Smooth muscle cell (in vitro differentiated cells): ENCODE data around the gene ARID1A. TPM values are rescaled to one million over a fixed set of nuclear protein-coding genes. Genes with fewer than 3 reads are reported as not detected.

Experiments used
- DNase-seq: peaks from one replicate; lab custom pipeline; 2025; ENCODE audit not compliant: unreplicated experiment; lab: John Stamatoyannopoulos, UW
- H2AFZ ChIP-seq: fragments of 200-600 bp; sonication (generic); 2 replicates; pipeline ENCODE4 v1.6.0; 2016; ENCODE audit warnings: antibody characterized with exemption, low read depth, mild to moderate bottlenecking
- H3F3A ChIP-seq: fragments of 200-600 bp; sonication (generic); 2 replicates; pipeline ENCODE4 v1.6.0; 2017; ENCODE audit warnings: antibody characterized with exemption, low read depth
- H3K27ac ChIP-seq: fragments of 200-600 bp; sonication (generic); 2 replicates; pipeline ENCODE4 v1.5.1; 2016; ENCODE audit warnings: low read depth, mild to moderate bottlenecking
- H3K27me3 ChIP-seq: fragments of 200-600 bp; sonication (generic); 2 replicates; pipeline ENCODE4 v1.6.1; 2016; ENCODE audit warnings: low read depth, mild to moderate bottlenecking
- H3K36me3 ChIP-seq: fragments of 200-600 bp; sonication (generic); 2 replicates; pipeline ENCODE4 v1.5.1; 2016; ENCODE audit warnings: low read depth
- H3K4me1 ChIP-seq: fragments of 200-600 bp; sonication (generic); 2 replicates; pipeline ENCODE4 v1.5.1; 2016; ENCODE audit warnings: low read depth
- H3K4me2 ChIP-seq: fragments of 200-600 bp; sonication (generic); 2 replicates; pipeline ENCODE4 v1.6.0; 2016; ENCODE audit warnings: mild to moderate bottlenecking
- H3K4me3 ChIP-seq: fragments of 200-600 bp; sonication (generic); 2 replicates; pipeline ENCODE4 v1.5.1; 2016; ENCODE audit warnings: mild to moderate bottlenecking
- H3K79me2 ChIP-seq: fragments of 200-600 bp; sonication (generic); 2 replicates; pipeline ENCODE4 v1.6.0; 2016; ENCODE audit warnings: low read depth, mild to moderate bottlenecking
- H3K9ac ChIP-seq: fragments of 200-600 bp; sonication (generic); 2 replicates; pipeline ENCODE4 v1.6.0; 2016; ENCODE audit warnings: low read depth
- H3K9me3 ChIP-seq: fragments of 200-600 bp; sonication (generic); replicated peaks from 2 replicates; pipeline ENCODE4 v1.5.1; 2016; ENCODE audit warnings: low read depth
- H4K20me1 ChIP-seq: fragments of 200-600 bp; sonication (generic); 2 replicates; pipeline ENCODE4 v1.6.0; 2016; ENCODE audit warnings: low read depth
- WGBS: methylation state at CpG from one replicate; pipeline ENCODE4 v1.1.7; 2016; ENCODE audit warnings: low lambda C conversion rate; 5-methylcytosine and 5-hydroxymethylcytosine counted together
- polyA plus RNA-seq: library from polyadenylated mRNA; unstranded; fragments of >200 nt; fragmentation: Nextera tagmentation; extraction: Ambion mirVana; gene quantifications from 2 replicates; pipeline ENCODE4 v1.2.1, GENCODE V29; 2016
- total RNA-seq: library from RNA; depleted of rRNA; stranded (reverse); fragments of >200 nt; gene quantifications from 2 replicates; pipeline ENCODE4 v1.2.3, GENCODE V29; 2014
- TF ChIP-seq, protein P1 (sequence below): fragments of 200-600 bp; sonication (generic); IDR thresholded peaks from 2 replicates; pipeline ENCODE4 v1.5.1; 2017; ENCODE audit warnings: borderline replicate concordance, mild to moderate bottlenecking, antibody characterized with exemption; ENCODE audit not compliant: insufficient read depth, poor library complexity, severe bottlenecking

ARID1A gene
- total and polyA plus RNA-seq, 2 experiments from 2014 or later, result 17.5 to 33.1 TPM

- no peak for DNase-seq
Measured at GRCh38 chr1:26697978-26698849, 2.4 kb downstream of the ARID1A start.

DNA sequence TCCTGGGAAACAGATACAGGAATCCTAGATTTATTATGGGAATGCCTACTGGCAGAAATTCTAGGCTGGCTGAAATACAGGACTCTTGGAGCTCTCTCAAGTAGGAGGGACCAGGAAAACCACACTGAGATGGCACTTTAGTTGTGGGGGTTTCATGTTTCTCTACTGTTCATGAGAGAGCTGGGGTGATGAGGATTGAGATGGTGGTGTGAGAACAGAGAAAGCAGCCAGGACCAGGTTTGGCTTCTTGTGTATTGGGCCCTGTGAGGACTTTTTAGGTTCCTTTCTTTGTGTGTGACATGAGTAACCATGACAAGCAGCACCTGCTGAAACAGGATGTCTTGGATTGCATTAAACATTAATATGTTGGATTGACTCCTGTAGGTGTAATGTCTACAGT is 4.9 kb downstream of the ARID1A start:
- Histone ChIP-seq H3K27ac (peak overlapping the region; percentile 85), H3K36me3 (no peaks in the 10 kb centered on the region), H3K79me2 (peaks cover 95% of the 10 kb centered on the region), H3K4me3 (peak overlapping the region; percentile 91), H3K9ac (peak overlapping the region; percentile 54), H3K4me2 (peak overlapping the region; percentile 86), H3F3A (peaks cover 17% of the 10 kb centered on the region), H3K27me3 (no peaks in the 10 kb centered on the region), H3K9me3 (no peaks in the 10 kb centered on the region), H4K20me1 (peaks cover 84% of the 10 kb centered on the region), H3K4me1 (peaks cover 64% of the 10 kb centered on the region), H2AFZ (no peak overlapping the region)
- TF ChIP-seq, protein P1, sequence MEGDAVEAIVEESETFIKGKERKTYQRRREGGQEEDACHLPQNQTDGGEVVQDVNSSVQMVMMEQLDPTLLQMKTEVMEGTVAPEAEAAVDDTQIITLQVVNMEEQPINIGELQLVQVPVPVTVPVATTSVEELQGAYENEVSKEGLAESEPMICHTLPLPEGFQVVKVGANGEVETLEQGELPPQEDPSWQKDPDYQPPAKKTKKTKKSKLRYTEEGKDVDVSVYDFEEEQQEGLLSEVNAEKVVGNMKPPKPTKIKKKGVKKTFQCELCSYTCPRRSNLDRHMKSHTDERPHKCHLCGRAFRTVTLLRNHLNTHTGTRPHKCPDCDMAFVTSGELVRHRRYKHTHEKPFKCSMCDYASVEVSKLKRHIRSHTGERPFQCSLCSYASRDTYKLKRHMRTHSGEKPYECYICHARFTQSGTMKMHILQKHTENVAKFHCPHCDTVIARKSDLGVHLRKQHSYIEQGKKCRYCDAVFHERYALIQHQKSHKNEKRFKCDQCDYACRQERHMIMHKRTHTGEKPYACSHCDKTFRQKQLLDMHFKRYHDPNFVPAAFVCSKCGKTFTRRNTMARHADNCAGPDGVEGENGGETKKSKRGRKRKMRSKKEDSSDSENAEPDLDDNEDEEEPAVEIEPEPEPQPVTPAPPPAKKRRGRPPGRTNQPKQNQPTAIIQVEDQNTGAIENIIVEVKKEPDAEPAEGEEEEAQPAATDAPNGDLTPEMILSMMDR, result no peak
- DNase-seq, result no peak

More at GRCh38 chr1:26697978-26698849, 2.4 kb downstream of the ARID1A start:
- H3K79me2 ChIP-seq, result peaks cover 70% of the 10 kb centered on the region
- H2AFZ ChIP-seq, result no peak overlapping the region
- no peaks in the 10 kb centered on the region for H3K9me3 ChIP-seq
- TF ChIP-seq, protein P1, result no peak
- peak overlapping the region; percentile 91 for H3K4me3 ChIP-seq
- peak overlapping the region; percentile 85 for H3K27ac ChIP-seq
- no peaks in the 10 kb centered on the region for H3K27me3 ChIP-seq
- H3K36me3 ChIP-seq, result no peaks in the 10 kb centered on the region
- peak overlapping the region; percentile 86 for H3K4me2 ChIP-seq
- 2% methylated on average over 8 of the region's 8 CpGs for WGBS
- H4K20me1 ChIP-seq, result peaks cover 59% of the 10 kb centered on the region
- peaks cover 68% of the 10 kb centered on the region for H3K4me1 ChIP-seq
- H3F3A ChIP-seq, result peaks cover 19% of the 10 kb centered on the region
- H3K9ac ChIP-seq, result peak overlapping the region; percentile 96

- H3K4me2 ChIP-seq, result peak overlapping the region; percentile 86
- H3K9ac ChIP-seq, result peak overlapping the region; percentile 72
- H3K4me3 ChIP-seq, result peak overlapping the region; percentile 6
- H3F3A ChIP-seq, result peaks cover 24% of the 10 kb centered on the region
- 37% methylated on average over 5 of the region's 5 CpGs for WGBS
- H3K79me2 ChIP-seq, result peaks cover 99% of the 10 kb centered on the region
- H2AFZ ChIP-seq, result no peak overlapping the region
- TF ChIP-seq, protein P1, result no peak
- no peaks in the 10 kb centered on the region for H3K36me3 ChIP-seq
- peak overlapping the region; percentile 85 for H3K27ac ChIP-seq
- H4K20me1 ChIP-seq, result peaks cover 91% of the 10 kb centered on the region
- no peaks in the 10 kb centered on the region for H3K9me3 ChIP-seq
- no peak for DNase-seq
- H3K4me1 ChIP-seq, result peaks cover 71% of the 10 kb centered on the region
- H3K27me3 ChIP-seq, result no peaks in the 10 kb centered on the region
Measured at GRCh38 chr1:26701266-26701994, 5.6 kb downstream of the ARID1A start.
